SK-N-SH treated with all-trans-retinoic acid at 6 μM for 48 hours (cell line): Measurements from ENCODE around the gene COL23A1.

Source experiments
- ATAC-seq: fragments of 200-7000 bp; cut with Tn5 transposase; 3 replicates; pipeline ENCODE4 v1.9.1; 2020; ENCODE audit warnings: mild to moderate bottlenecking, moderate library complexity
- ARNTL ChIP-seq: fragments of 450-650 bp; formaldehyde crosslinking; IDR thresholded peaks from 2 replicates; pipeline ENCODE4 v1.5.0; 2020; ENCODE audit warnings: low read depth, mild to moderate bottlenecking, moderate library complexity, borderline replicate concordance
- BACH2 ChIP-seq: fragments of 250-450 bp; sonication (Bioruptor Pico); IDR thresholded peaks from 2 replicates; pipeline ENCODE4 v1.9.0; 2021; ENCODE audit warnings: mild to moderate bottlenecking, borderline replicate concordance
- CREB5 ChIP-seq: fragments of 250-450 bp; sonication (Bioruptor Pico); IDR thresholded peaks from 2 replicates; pipeline ENCODE4 v1.5.1; 2020; ENCODE audit warnings: low read depth, mild to moderate bottlenecking, moderate library complexity
- CSDC2 ChIP-seq: fragments of 250-450 bp; sonication (Bioruptor Pico); IDR thresholded peaks from 2 replicates; pipeline ENCODE4 v1.5.0; 2020; ENCODE audit warnings: mild to moderate bottlenecking, moderate library complexity
- ESRRG ChIP-seq: fragments of 250-450 bp; sonication (Bioruptor Pico); IDR thresholded peaks from 2 replicates; pipeline ENCODE4 v1.6.1; 2021; ENCODE audit warnings: mild to moderate bottlenecking
- GLIS3 ChIP-seq: fragments of 250-450 bp; sonication (Bioruptor Pico); IDR thresholded peaks from 2 replicates; pipeline ENCODE4 v1.5.0; 2020; ENCODE audit warnings: mild to moderate bottlenecking, moderate library complexity
- ISL1 ChIP-seq: fragments of 250-450 bp; sonication (Bioruptor Pico); IDR thresholded peaks from 2 replicates; pipeline ENCODE4 v2.1.2; 2022; ENCODE audit warnings: mild to moderate bottlenecking, moderate library complexity
- OSR1 ChIP-seq: fragments of 250-450 bp; sonication (Bioruptor Pico); IDR thresholded peaks from 2 replicates; pipeline ENCODE4 v1.8.0; 2022; ENCODE audit warnings: moderate library complexity, mild to moderate bottlenecking, inconsistent platforms
- PATZ1 ChIP-seq: fragments of 250-450 bp; sonication (Bioruptor Pico); IDR thresholded peaks from 2 replicates; pipeline ENCODE4 v1.8.0; 2020; ENCODE audit warnings: mild to moderate bottlenecking, moderate library complexity, borderline replicate concordance
- POU6F1 ChIP-seq: fragments of 250-450 bp; sonication (Bioruptor Pico); IDR thresholded peaks from 2 replicates; pipeline ENCODE4 v1.8.0; 2021; ENCODE audit warnings: low read depth, mild to moderate bottlenecking, moderate library complexity, borderline replicate concordance
- PPARA ChIP-seq: fragments of 250-450 bp; sonication (Bioruptor Pico); IDR thresholded peaks from 2 replicates; pipeline ENCODE4 v1.5.0; 2020; ENCODE audit warnings: mild to moderate bottlenecking, borderline replicate concordance
- RARB ChIP-seq: fragments of 250-450 bp; sonication (Bioruptor Pico); IDR thresholded peaks from 2 replicates; pipeline ENCODE4 v1.8.0; 2021; ENCODE audit warnings: mild to moderate bottlenecking, moderate library complexity
- SNAI2 ChIP-seq: fragments of 250-450 bp; sonication (Bioruptor Pico); IDR thresholded peaks from 2 replicates; pipeline ENCODE4 v1.5.0; 2020; ENCODE audit warnings: mild to moderate bottlenecking, moderate library complexity
- TCF4 ChIP-seq: fragments of 250-450 bp; sonication (Bioruptor Pico); IDR thresholded peaks from 2 replicates; pipeline ENCODE4 v1.8.0; 2021; ENCODE audit warnings: mild to moderate bottlenecking, moderate library complexity, borderline replicate concordance
- TOX ChIP-seq: fragments of 250-450 bp; sonication (Bioruptor Pico); IDR thresholded peaks from 2 replicates; pipeline ENCODE4 v1.8.0; 2021; ENCODE audit warnings: mild to moderate bottlenecking, moderate library complexity, borderline replicate concordance
- TSHZ2 ChIP-seq: fragments of 250-450 bp; sonication (Bioruptor Pico); IDR thresholded peaks from 2 replicates; pipeline ENCODE4 v1.5.0; 2020; ENCODE audit warnings: mild to moderate bottlenecking, moderate library complexity
- ZC3H10 ChIP-seq: fragments of 250-450 bp; sonication (Bioruptor Pico); IDR thresholded peaks from 2 replicates; pipeline ENCODE4 v1.5.1; 2021; ENCODE audit warnings: mild to moderate bottlenecking, moderate library complexity
- ZFP3 ChIP-seq: fragments of 250-450 bp; sonication (Bioruptor Pico); IDR thresholded peaks from 2 replicates; pipeline ENCODE4 v1.5.0; 2020; ENCODE audit warnings: mild to moderate bottlenecking, moderate library complexity
- ZFP30 ChIP-seq: fragments of 450-650 bp; formaldehyde crosslinking; IDR thresholded peaks from 2 replicates; pipeline ENCODE4 v1.5.0; 2022; ENCODE audit warnings: mild to moderate bottlenecking, moderate library complexity
- ZNF565 ChIP-seq: fragments of 450-650 bp; formaldehyde crosslinking; conservative IDR thresholded peaks from 2 replicates; pipeline ENCODE4 v1.5.0; 2020; ENCODE audit warnings: low read depth, mild to moderate bottlenecking, moderate library complexity
- ZNF70 ChIP-seq: fragments of 450-650 bp; formaldehyde crosslinking; IDR thresholded peaks from 2 replicates; pipeline ENCODE4 v1.5.0; 2020; ENCODE audit warnings: mild to moderate bottlenecking, moderate library complexity
- ZNF8 ChIP-seq: fragments of 450-650 bp; formaldehyde crosslinking; IDR thresholded peaks from 2 replicates; pipeline ENCODE4 v1.5.0; 2020; ENCODE audit warnings: mild to moderate bottlenecking, moderate library complexity
- TF ChIP-seq, protein P1 (sequence below): fragments of 250-450 bp; sonication (Bioruptor Pico); IDR thresholded peaks from 2 replicates; pipeline ENCODE4 v1.5.1; 2021; ENCODE audit warnings: mild to moderate bottlenecking, moderate library complexity

The COL23A1 gene

DNA sequence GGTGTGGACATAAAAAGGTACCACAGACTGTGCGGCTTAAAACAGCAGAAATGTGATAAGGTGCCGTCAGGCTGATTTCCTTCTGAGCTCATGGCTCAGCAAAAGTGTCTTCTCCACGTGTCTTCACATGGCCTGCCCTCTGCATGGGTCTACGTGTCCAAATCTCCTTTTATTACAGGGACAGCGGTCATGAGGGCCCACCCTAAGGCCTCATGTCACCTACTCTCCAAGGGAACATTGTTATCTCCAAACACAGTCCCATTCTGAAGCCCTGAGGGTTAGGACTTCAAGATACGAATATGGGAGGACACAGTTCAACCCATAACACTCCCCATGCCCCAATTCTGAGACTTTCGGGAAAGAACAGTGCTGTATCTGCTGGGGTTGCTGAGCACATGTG is 35.2 kb downstream of the COL23A1 start:
- TF ChIP-seq ZNF565 (CRISPR knock-in tag) = no peak
- TF ChIP-seq ISL1 (CRISPR knock-in tag) = no peak
- no peak for TF ChIP-seq ZFP30 (CRISPR knock-in tag)
- TF ChIP-seq TSHZ2 = no peak
- TF ChIP-seq BACH2 (CRISPR knock-in tag) = no peak
- no peak for TF ChIP-seq POU6F1 (CRISPR knock-in tag)
- no peak for TF ChIP-seq PATZ1 (CRISPR knock-in tag)
- TF ChIP-seq ZNF70 (CRISPR knock-in tag) = no peak
- TF ChIP-seq TOX = no peak
- no peak for TF ChIP-seq GLIS3
- no peak for TF ChIP-seq ZFP3 (CRISPR knock-in tag)
- TF ChIP-seq CSDC2 = no peak
- TF ChIP-seq SNAI2 (CRISPR knock-in tag) = no peak
- no peak for TF ChIP-seq ZNF8 (CRISPR knock-in tag)
- TF ChIP-seq ZC3H10 (CRISPR knock-in tag) = no peak
- TF ChIP-seq OSR1 (CRISPR knock-in tag) = no peak
- no peak for TF ChIP-seq RARB (CRISPR knock-in tag)
- no peak for TF ChIP-seq ESRRG (CRISPR knock-in tag)
- ATAC-seq = no peak

DNA sequence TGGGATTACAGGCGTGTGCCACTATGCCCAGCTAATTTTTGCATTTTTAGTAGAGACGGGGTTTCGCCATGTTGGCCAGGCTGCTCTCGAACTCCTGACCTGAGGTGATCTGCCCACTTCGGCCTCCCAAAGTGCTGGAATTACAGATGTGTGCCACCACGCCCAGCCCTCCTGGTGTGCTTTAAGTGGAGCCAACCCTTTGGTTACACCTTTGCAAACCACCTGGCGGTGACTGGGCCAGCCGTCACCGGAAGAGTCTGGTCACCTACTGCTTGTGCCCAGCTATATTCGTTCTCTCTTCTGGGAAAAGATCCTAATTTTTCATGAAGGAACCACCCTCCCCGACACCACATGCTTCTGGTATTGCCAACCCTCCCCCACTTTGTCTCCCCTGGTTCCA is 35.9 kb downstream of the COL23A1 start:
- no peak for TF ChIP-seq ZNF70 (CRISPR knock-in tag)
- no peak for TF ChIP-seq ESRRG (CRISPR knock-in tag)
- TF ChIP-seq, protein P1, sequence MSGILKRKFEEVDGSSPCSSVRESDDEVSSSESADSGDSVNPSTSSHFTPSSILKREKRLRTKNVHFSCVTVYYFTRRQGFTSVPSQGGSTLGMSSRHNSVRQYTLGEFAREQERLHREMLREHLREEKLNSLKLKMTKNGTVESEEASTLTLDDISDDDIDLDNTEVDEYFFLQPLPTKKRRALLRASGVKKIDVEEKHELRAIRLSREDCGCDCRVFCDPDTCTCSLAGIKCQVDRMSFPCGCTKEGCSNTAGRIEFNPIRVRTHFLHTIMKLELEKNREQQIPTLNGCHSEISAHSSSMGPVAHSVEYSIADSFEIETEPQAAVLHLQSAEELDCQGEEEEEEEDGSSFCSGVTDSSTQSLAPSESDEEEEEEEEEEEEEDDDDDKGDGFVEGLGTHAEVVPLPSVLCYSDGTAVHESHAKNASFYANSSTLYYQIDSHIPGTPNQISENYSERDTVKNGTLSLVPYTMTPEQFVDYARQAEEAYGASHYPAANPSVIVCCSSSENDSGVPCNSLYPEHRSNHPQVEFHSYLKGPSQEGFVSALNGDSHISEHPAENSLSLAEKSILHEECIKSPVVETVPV (CRISPR knock-in tag) = no peak
- no peak for TF ChIP-seq ZNF8 (CRISPR knock-in tag)
- TF ChIP-seq ZNF565 (CRISPR knock-in tag) = no peak
- no peak for TF ChIP-seq SNAI2 (CRISPR knock-in tag)
- TF ChIP-seq ZFP30 (CRISPR knock-in tag) = no peak
- no peak for TF ChIP-seq ARNTL (CRISPR knock-in tag)
- TF ChIP-seq ISL1 (CRISPR knock-in tag) = no peak
- no peak for TF ChIP-seq POU6F1 (CRISPR knock-in tag)
- TF ChIP-seq ZFP3 (CRISPR knock-in tag) = no peak
- TF ChIP-seq CREB5 (CRISPR knock-in tag) = no peak
- TF ChIP-seq RARB (CRISPR knock-in tag) = no peak
- TF ChIP-seq GLIS3 = no peak
- TF ChIP-seq TCF4 = no peak
- TF ChIP-seq PPARA (CRISPR knock-in tag) = no peak

More for the DNA sequence above, 35.9 kb downstream of the COL23A1 start:
- ATAC-seq = no peak
